WTC11 (cell line): Measurements from ENCODE around the gene MEGF6. TPM values are rescaled to one million over a fixed set of nuclear protein-coding genes. Genes with fewer than 3 reads are reported as not detected.

Experiments
- ATAC-seq: fragments of 200-7000 bp; cut with Tn5 transposase; 2 replicates; pipeline ENCODE4 v1.10.0; 2021; ENCODE audit warnings: mild to moderate bottlenecking, moderate library complexity
- CTCF ChIA-PET: fragments of 300-600 bp; sonication (Branson Sonifier 250); formaldehyde crosslinking; loops from one replicate; lab custom pipeline; 2021; ENCODE audit warnings: antibody characterized with exemption; lab: Charles Lee
- POLR2A ChIA-PET: fragments of 350-600 bp; sonication (Branson Sonifier 250); formaldehyde crosslinking; loops from one replicate; lab custom pipeline; 2021; ENCODE audit warnings: antibody characterized with exemption; lab: Charles Lee
- DNase-seq: peaks from one replicate; pipeline ENCODE4 v3.0.0; 2021; ENCODE audit warnings: low spot score
- H3K27ac Mint-ChIP-seq: 2 replicates; pipeline ENCODE4 v1.8.0; 2021; ENCODE audit warnings: mixed read lengths
- H3K27me3 Mint-ChIP-seq: 2 replicates; pipeline ENCODE4 v1.8.0; 2021; ENCODE audit warnings: low read depth, mild to moderate bottlenecking, moderate library complexity, mixed read lengths
- H3K36me3 Mint-ChIP-seq: 2 replicates; pipeline ENCODE4 v1.8.0; 2021; ENCODE audit warnings: mixed read lengths
- H3K4me1 Mint-ChIP-seq: 2 replicates; pipeline ENCODE4 v1.8.0; 2022; ENCODE audit warnings: mixed read lengths
- H3K4me3 Mint-ChIP-seq: 2 replicates; pipeline ENCODE4 v1.8.0; 2021; ENCODE audit warnings: mild to moderate bottlenecking, moderate library complexity, mixed read lengths
- H3K9me3 Mint-ChIP-seq: 2 replicates; pipeline ENCODE4 v1.8.0; 2021; ENCODE audit warnings: mixed read lengths
- ATF2 ChIP-seq: sonication (generic); formaldehyde crosslinking; IDR thresholded peaks from 2 replicates; pipeline ENCODE4 v1.8.1; 2022; ENCODE audit warnings: low read depth, missing genetic modification reagents, borderline replicate concordance
- CDX4 ChIP-seq: fragments of 250-450 bp; sonication (Bioruptor Pico); IDR thresholded peaks from 2 replicates; pipeline ENCODE4 v1.9.0; 2021; ENCODE audit warnings: moderate library complexity, mild to moderate bottlenecking, inconsistent platforms, borderline replicate concordance
- CREB1 ChIP-seq: sonication (generic); formaldehyde crosslinking; IDR thresholded peaks from 2 replicates; pipeline ENCODE4 v1.8.0; 2023; ENCODE audit warnings: mild to moderate bottlenecking, missing genetic modification reagents
- E2F1 ChIP-seq: sonication (generic); formaldehyde crosslinking; IDR thresholded peaks from 2 replicates; pipeline ENCODE4 v1.8.0; 2022; ENCODE audit warnings: mild to moderate bottlenecking, missing genetic modification reagents
- EMX1 ChIP-seq: fragments of 250-450 bp; sonication (Bioruptor Pico); IDR thresholded peaks from 2 replicates; pipeline ENCODE4 v1.8.0; 2021; ENCODE audit warnings: mild to moderate bottlenecking
- FOXK1 ChIP-seq: sonication (generic); formaldehyde crosslinking; IDR thresholded peaks from 2 replicates; pipeline ENCODE4 v1.8.0; 2022; ENCODE audit warnings: mild to moderate bottlenecking, moderate library complexity, missing genetic modification reagents
- FOXP1 ChIP-seq: sonication (generic); formaldehyde crosslinking; IDR thresholded peaks from 2 replicates; pipeline ENCODE4 v1.8.0; 2022; ENCODE audit warnings: missing genetic modification reagents, mild to moderate bottlenecking, moderate library complexity, borderline replicate concordance
- IRF1 ChIP-seq: sonication (generic); formaldehyde crosslinking; IDR thresholded peaks from 2 replicates; pipeline ENCODE4 v1.8.0; 2023; ENCODE audit warnings: missing genetic modification reagents
- NFE2L1 ChIP-seq: sonication (generic); formaldehyde crosslinking; IDR thresholded peaks from 2 replicates; pipeline ENCODE4 v1.8.1; 2023; ENCODE audit warnings: missing genetic modification reagents
- PREB ChIP-seq: sonication (generic); formaldehyde crosslinking; IDR thresholded peaks from 2 replicates; pipeline ENCODE4 v1.8.1; 2022; ENCODE audit warnings: mild to moderate bottlenecking, missing genetic modification reagents, moderate library complexity, borderline replicate concordance
- RORB ChIP-seq: fragments of 250-450 bp; sonication (Bioruptor Pico); IDR thresholded peaks from 2 replicates; pipeline ENCODE4 v1.9.0; 2021; ENCODE audit warnings: mild to moderate bottlenecking
- TEAD1 ChIP-seq: sonication (generic); formaldehyde crosslinking; IDR thresholded peaks from 2 replicates; pipeline ENCODE4 v1.8.0; 2022; ENCODE audit warnings: mild to moderate bottlenecking, missing genetic modification reagents
- ZBTB43 ChIP-seq: sonication (generic); formaldehyde crosslinking; IDR thresholded peaks from 2 replicates; pipeline ENCODE4 v1.8.1; 2023; ENCODE audit warnings: mild to moderate bottlenecking, missing genetic modification reagents
- ZNF232 ChIP-seq: sonication (generic); formaldehyde crosslinking; IDR thresholded peaks from 2 replicates; pipeline ENCODE4 v1.8.0; 2022; ENCODE audit warnings: mild to moderate bottlenecking, missing genetic modification reagents
- ZNF396 ChIP-seq: fragments of 250-450 bp; sonication (Bioruptor Pico); IDR thresholded peaks from 2 replicates; pipeline ENCODE4 v1.8.0; 2021; ENCODE audit warnings: mild to moderate bottlenecking, moderate library complexity, borderline replicate concordance
- ZNF671 ChIP-seq: fragments of 250-450 bp; sonication (Bioruptor Pico); IDR thresholded peaks from 2 replicates; pipeline ENCODE4 v1.8.0; 2021; ENCODE audit warnings: mild to moderate bottlenecking
- total RNA-seq: library from RNA; stranded (reverse); gene quantifications from 3 replicates; pipeline ENCODE4 v1.2.3, GENCODE V29; 2021
- TF ChIP-seq, protein P1 (sequence below): sonication (generic); formaldehyde crosslinking; IDR thresholded peaks from 2 replicates; pipeline ENCODE4 v1.8.1; 2023; ENCODE audit warnings: mild to moderate bottlenecking, moderate library complexity, missing genetic modification reagents
- TF ChIP-seq, protein P2 (sequence below): sonication (generic); formaldehyde crosslinking; IDR thresholded peaks from 2 replicates; pipeline ENCODE4 v1.8.0; 2023; ENCODE audit warnings: mild to moderate bottlenecking, missing genetic modification reagents

Gene MEGF6
- total RNA-seq, 1 experiment from 2014 or later, result 24.9 TPM

- ATAC-seq, result no peak
- H3K4me1 Mint-ChIP-seq, result peaks cover 27% of the 10 kb centered on the region
- H3K4me3 Mint-ChIP-seq, result peak overlapping the region; percentile 42
- H3K36me3 Mint-ChIP-seq, result no peaks in the 10 kb centered on the region
- no peaks in the 10 kb centered on the region for H3K9me3 Mint-ChIP-seq
- DNase-seq, result no peak
- no peak for TF ChIP-seq PREB (CRISPR knock-in tag)
- TF ChIP-seq, protein P1, sequence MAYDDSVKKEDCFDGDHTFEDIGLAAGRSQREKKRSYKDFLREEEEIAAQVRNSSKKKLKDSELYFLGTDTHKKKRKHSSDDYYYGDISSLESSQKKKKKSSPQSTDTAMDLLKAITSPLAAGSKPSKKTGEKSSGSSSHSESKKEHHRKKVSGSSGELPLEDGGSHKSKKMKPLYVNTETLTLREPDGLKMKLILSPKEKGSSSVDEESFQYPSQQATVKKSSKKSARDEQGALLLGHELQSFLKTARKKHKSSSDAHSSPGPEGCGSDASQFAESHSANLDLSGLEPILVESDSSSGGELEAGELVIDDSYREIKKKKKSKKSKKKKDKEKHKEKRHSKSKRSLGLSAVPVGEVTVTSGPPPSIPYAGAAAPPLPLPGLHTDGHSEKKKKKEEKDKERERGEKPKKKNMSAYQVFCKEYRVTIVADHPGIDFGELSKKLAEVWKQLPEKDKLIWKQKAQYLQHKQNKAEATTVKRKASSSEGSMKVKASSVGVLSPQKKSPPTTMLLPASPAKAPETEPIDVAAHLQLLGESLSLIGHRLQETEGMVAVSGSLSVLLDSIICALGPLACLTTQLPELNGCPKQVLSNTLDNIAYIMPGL (CRISPR knock-in tag), result no peak
- CTCF ChIA-PET, result interaction anchor here (0.8 to 2.8 kb wide), 10 partner anchors 10 to 156 kb away, joined by 3 to 15 read pairs (median 6); no protein-coding TSS in a partner anchor
- POLR2A ChIA-PET, result no interaction called here
- H3K27me3 Mint-ChIP-seq, result peaks cover 18% of the 10 kb centered on the region
- H3K27ac Mint-ChIP-seq, result peak overlapping the region; percentile 49; the same call in 1 of the 2 replicates
These were observed 2.1 kb downstream of the MEGF6 start for GRCh38 chr1:3609016-3609768.

DNA sequence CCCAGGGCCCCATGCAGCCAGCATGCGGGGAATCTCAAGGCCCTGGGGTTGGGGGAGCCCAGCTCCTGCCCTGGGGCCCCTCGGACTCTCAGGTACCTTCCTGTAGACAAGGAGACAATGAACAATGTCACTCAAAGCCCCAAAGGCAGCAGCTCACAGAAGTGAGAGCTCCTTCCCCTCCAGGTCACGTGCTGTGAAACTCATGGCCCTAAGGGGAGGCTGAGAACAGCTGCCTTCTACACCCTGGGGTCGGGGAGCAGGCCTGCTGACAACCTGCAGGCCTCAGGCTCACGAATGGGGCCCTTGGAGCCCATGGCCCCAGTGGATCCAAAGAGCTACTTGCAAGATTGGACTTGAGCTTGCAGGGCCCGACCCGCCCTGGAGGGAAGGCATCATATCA, 3.2 kb downstream of the MEGF6 start:
- ATAC-seq, result no peak
- ChIA-PET POLR2A (no interaction called here), CTCF (interaction anchor here (0.8 to 2.2 kb wide), 6 partner anchors 11 to 155 kb away, joined by 3 to 11 read pairs (median 5); no protein-coding TSS in a partner anchor)
- peaks cover 15% of the 10 kb centered on the region for H3K27me3 Mint-ChIP-seq
- TF ChIP-seq E2F1 (CRISPR knock-in tag), result no peak
- no peak for TF ChIP-seq EMX1 (CRISPR knock-in tag)
- no peak for TF ChIP-seq TEAD1 (CRISPR knock-in tag)
- no peak for TF ChIP-seq ZNF232 (CRISPR knock-in tag)
- TF ChIP-seq FOXP1, result no peak
- TF ChIP-seq CREB1 (CRISPR knock-in tag), result no peak
- TF ChIP-seq ZBTB43 (CRISPR knock-in tag), result no peak
- TF ChIP-seq, all 79 proteins: peak for 0
- Mint-ChIP-seq H3K36me3 (no peaks in the 10 kb centered on the region), H3K27ac (no peak overlapping the region), H3K9me3 (no peaks in the 10 kb centered on the region), H3K4me3 (no peak overlapping the region), H3K4me1 (peaks cover 17% of the 10 kb centered on the region)
- DNase-seq, result no peak

GRCh38 chr1:3607703-3608065, 3.6 kb downstream of the MEGF6 start:
- DNase-seq (no peak), ATAC-seq (no peak)
- Mint-ChIP-seq H3K27me3 (peaks cover 10% of the 10 kb centered on the region), H3K27ac (no peak overlapping the region), H3K9me3 (no peaks in the 10 kb centered on the region), H3K4me3 (no peak overlapping the region), H3K36me3 (no peaks in the 10 kb centered on the region), H3K4me1 (peaks cover 15% of the 10 kb centered on the region)
- ChIA-PET CTCF (interaction anchor here (0.8 to 2.2 kb wide), 4 partner anchors 11 to 155 kb away, joined by 4 to 11 read pairs (median 6); no protein-coding TSS in a partner anchor), POLR2A (no interaction called here)
- TF ChIP-seq ZNF232 (CRISPR knock-in tag), result no peak
- no peak for TF ChIP-seq ZNF671 (CRISPR knock-in tag)
- no peak for TF ChIP-seq FOXK1 (CRISPR knock-in tag)
- no peak for TF ChIP-seq IRF1 (CRISPR knock-in tag)
- TF ChIP-seq RORB (CRISPR knock-in tag), result no peak
- no peak for TF ChIP-seq ATF2 (CRISPR knock-in tag)
- no peak for TF ChIP-seq NFE2L1 (CRISPR knock-in tag)
- TF ChIP-seq ZNF396 (CRISPR knock-in tag), result no peak
- TF ChIP-seq CDX4, result no peak
- TF ChIP-seq FOXP1, result no peak
- TF ChIP-seq, protein P2, sequence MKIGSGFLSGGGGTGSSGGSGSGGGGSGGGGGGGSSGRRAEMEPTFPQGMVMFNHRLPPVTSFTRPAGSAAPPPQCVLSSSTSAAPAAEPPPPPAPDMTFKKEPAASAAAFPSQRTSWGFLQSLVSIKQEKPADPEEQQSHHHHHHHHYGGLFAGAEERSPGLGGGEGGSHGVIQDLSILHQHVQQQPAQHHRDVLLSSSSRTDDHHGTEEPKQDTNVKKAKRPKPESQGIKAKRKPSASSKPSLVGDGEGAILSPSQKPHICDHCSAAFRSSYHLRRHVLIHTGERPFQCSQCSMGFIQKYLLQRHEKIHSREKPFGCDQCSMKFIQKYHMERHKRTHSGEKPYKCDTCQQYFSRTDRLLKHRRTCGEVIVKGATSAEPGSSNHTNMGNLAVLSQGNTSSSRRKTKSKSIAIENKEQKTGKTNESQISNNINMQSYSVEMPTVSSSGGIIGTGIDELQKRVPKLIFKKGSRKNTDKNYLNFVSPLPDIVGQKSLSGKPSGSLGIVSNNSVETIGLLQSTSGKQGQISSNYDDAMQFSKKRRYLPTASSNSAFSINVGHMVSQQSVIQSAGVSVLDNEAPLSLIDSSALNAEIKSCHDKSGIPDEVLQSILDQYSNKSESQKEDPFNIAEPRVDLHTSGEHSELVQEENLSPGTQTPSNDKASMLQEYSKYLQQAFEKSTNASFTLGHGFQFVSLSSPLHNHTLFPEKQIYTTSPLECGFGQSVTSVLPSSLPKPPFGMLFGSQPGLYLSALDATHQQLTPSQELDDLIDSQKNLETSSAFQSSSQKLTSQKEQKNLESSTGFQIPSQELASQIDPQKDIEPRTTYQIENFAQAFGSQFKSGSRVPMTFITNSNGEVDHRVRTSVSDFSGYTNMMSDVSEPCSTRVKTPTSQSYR (CRISPR knock-in tag), result no peak
